OCI-LY1 (cell line): ENCODE measurements around the gene SNTB2.
A peak's percentile ranks its signal among the peaks of the same experiment; 100 is the strongest.

ENCODE experiments used
- H2AFZ ChIP-seq: fragments of 200-600 bp; sonication (generic), shearing (Covaris generic); 2 replicates; pipeline ENCODE4 v1.6.0; 2014; ENCODE audit warnings: antibody characterized with exemption, mild to moderate bottlenecking, low read length
- H3F3A ChIP-seq: fragments of 200-600 bp; sonication (generic), shearing (Covaris generic); 2 replicates; pipeline ENCODE4 v1.6.0; 2014; ENCODE audit warnings: mild to moderate bottlenecking, antibody characterized with exemption, low read length, moderate library complexity; ENCODE audit not compliant: insufficient read depth
- H3K27ac ChIP-seq: fragments of 200-600 bp; sonication (generic); 2 replicates; pipeline ENCODE4 v1.5.1; 2014; ENCODE audit warnings: low read length, mixed run types, mild to moderate bottlenecking, low read depth; ENCODE audit not compliant: poor library complexity, severe bottlenecking
- H3K27me3 ChIP-seq: fragments of 200-600 bp; sonication (generic); 2 replicates; pipeline ENCODE4 v1.6.0; 2014; ENCODE audit warnings: antibody characterized with exemption, mild to moderate bottlenecking, low read length, moderate library complexity; ENCODE audit not compliant: insufficient read depth
- H3K36me3 ChIP-seq: fragments of 200-600 bp; sonication (generic); 2 replicates; pipeline ENCODE4 v1.6.1; 2014; ENCODE audit warnings: mild to moderate bottlenecking, antibody characterized with exemption, low read length, moderate library complexity, mixed read lengths; ENCODE audit not compliant: insufficient read depth
- H3K4me1 ChIP-seq: fragments of 200-600 bp; sonication (generic); 2 replicates; pipeline ENCODE4 v1.5.1; 2014; ENCODE audit warnings: mild to moderate bottlenecking, low read length, moderate library complexity; ENCODE audit not compliant: insufficient read depth, severe bottlenecking
- H3K4me2 ChIP-seq: fragments of 200-600 bp; sonication (generic), shearing (Covaris generic); 2 replicates; pipeline ENCODE4 v1.6.1; 2014; ENCODE audit warnings: low read length
- H3K4me3 ChIP-seq: fragments of 200-600 bp; sonication (generic); 2 replicates; pipeline ENCODE4 v1.5.1; 2014; ENCODE audit warnings: low read length, low read depth, mild to moderate bottlenecking, mixed read lengths; ENCODE audit not compliant: poor library complexity, severe bottlenecking
- H3K79me2 ChIP-seq: fragments of 200-600 bp; shearing (Covaris generic); 2 replicates; pipeline ENCODE4 v1.6.1; 2016; ENCODE audit warnings: mixed run types, low read length, mixed read lengths; ENCODE audit not compliant: insufficient read depth
- H3K9ac ChIP-seq: fragments of 200-600 bp; sonication (generic), shearing (Covaris generic); 2 replicates; pipeline ENCODE4 v1.6.1; 2014; ENCODE audit warnings: mild to moderate bottlenecking, low read length, mixed read lengths
- H3K9me2 ChIP-seq: fragments of 200-600 bp; sonication (generic), shearing (Covaris generic); 2 replicates; pipeline ENCODE4 v1.6.1; 2014; ENCODE audit warnings: low read depth, mild to moderate bottlenecking, low read length, mixed read lengths
- H3K9me3 ChIP-seq: fragments of 200-600 bp; shearing (Covaris generic); 2 replicates; pipeline ENCODE4 v1.6.1; 2014; ENCODE audit warnings: low read length, mixed read lengths
- H4K20me1 ChIP-seq: fragments of 200-600 bp; sonication (generic), shearing (Covaris generic); 2 replicates; pipeline ENCODE4 v1.6.0; 2016; ENCODE audit warnings: mild to moderate bottlenecking, low read length; ENCODE audit not compliant: insufficient read depth
- EZH2 ChIP-seq: fragments of 200-600 bp; sonication (generic), shearing (Covaris generic); IDR thresholded peaks from 2 replicates; pipeline ENCODE4 v1.8.0; 2017; ENCODE audit warnings: borderline replicate concordance, mixed run types, mild to moderate bottlenecking, antibody characterized with exemption, low read length, moderate library complexity, mixed read lengths
- TF ChIP-seq, protein P1 (sequence below): fragments of 200-600 bp; sonication (generic), shearing (Covaris generic); IDR thresholded peaks from 2 replicates; pipeline ENCODE4 v1.5.1; 2017; ENCODE audit warnings: mild to moderate bottlenecking, antibody characterized with exemption, low read length, moderate library complexity, mixed read lengths

SNTB2 gene

DNA sequence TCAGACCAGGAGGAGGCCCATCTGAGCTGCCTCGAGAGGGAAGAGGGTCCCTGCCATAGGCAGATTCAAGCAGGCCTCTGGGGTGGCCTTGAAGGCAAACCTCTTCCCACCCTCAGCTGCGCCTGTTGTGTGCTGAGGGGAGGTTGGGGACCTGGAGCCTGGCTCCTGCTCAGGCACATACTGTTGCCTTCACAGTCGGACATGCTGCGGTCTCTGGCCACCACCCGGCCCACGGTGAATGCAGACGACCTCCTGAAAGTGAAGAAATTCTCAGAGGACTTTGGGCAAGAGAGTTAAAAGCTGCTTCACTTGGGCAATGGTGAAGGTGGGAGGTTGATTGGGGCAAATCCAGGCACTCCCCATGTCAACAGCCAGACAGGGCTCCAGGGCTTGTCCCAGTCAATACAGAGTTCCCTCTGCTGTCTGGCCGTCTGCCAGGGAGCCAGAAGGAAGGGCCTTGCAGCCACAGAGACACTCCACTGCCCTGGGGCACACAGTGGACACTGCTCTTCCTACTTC lies 137.1 kb downstream of the SNTB2 start:
- no peaks in the 10 kb centered on the region for H4K20me1 ChIP-seq
- H3K4me2 ChIP-seq, result no peak overlapping the region
- H3F3A ChIP-seq, result no peaks in the 10 kb centered on the region
- no peak overlapping the region for H3K4me3 ChIP-seq
- H3K27me3 ChIP-seq, result no peaks in the 10 kb centered on the region
- no peaks in the 10 kb centered on the region for H3K9me3 ChIP-seq
- no peak overlapping the region for H2AFZ ChIP-seq
- TF ChIP-seq, protein P1, sequence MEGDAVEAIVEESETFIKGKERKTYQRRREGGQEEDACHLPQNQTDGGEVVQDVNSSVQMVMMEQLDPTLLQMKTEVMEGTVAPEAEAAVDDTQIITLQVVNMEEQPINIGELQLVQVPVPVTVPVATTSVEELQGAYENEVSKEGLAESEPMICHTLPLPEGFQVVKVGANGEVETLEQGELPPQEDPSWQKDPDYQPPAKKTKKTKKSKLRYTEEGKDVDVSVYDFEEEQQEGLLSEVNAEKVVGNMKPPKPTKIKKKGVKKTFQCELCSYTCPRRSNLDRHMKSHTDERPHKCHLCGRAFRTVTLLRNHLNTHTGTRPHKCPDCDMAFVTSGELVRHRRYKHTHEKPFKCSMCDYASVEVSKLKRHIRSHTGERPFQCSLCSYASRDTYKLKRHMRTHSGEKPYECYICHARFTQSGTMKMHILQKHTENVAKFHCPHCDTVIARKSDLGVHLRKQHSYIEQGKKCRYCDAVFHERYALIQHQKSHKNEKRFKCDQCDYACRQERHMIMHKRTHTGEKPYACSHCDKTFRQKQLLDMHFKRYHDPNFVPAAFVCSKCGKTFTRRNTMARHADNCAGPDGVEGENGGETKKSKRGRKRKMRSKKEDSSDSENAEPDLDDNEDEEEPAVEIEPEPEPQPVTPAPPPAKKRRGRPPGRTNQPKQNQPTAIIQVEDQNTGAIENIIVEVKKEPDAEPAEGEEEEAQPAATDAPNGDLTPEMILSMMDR, result no peak
- no peak for TF ChIP-seq EZH2
- H3K36me3 ChIP-seq, result peaks cover 95% of the 10 kb centered on the region
- H3K9me2 ChIP-seq, result no peaks in the 10 kb centered on the region
- H3K79me2 ChIP-seq, result peaks cover 38% of the 10 kb centered on the region
- H3K9ac ChIP-seq, result no peak overlapping the region
- peaks cover 34% of the 10 kb centered on the region for H3K4me1 ChIP-seq
- no peak overlapping the region for H3K27ac ChIP-seq

- H3K9ac ChIP-seq, result no peak overlapping the region
- no peaks in the 10 kb centered on the region for H3F3A ChIP-seq
- H3K4me2 ChIP-seq, result no peak overlapping the region
- TF ChIP-seq, protein P1, result no peak
- no peak for TF ChIP-seq EZH2
- peaks cover 39% of the 10 kb centered on the region for H3K4me1 ChIP-seq
- H3K27me3 ChIP-seq, result no peaks in the 10 kb centered on the region
- no peaks in the 10 kb centered on the region for H3K9me2 ChIP-seq
- no peaks in the 10 kb centered on the region for H4K20me1 ChIP-seq
- no peaks in the 10 kb centered on the region for H3K9me3 ChIP-seq
- peaks cover 88% of the 10 kb centered on the region for H3K36me3 ChIP-seq
- H3K4me3 ChIP-seq, result no peak overlapping the region
- H3K79me2 ChIP-seq, result peaks cover 44% of the 10 kb centered on the region
- no peak overlapping the region for H3K27ac ChIP-seq
- no peak overlapping the region for H2AFZ ChIP-seq
These were observed 137.8 kb downstream of the SNTB2 start for GRCh38 chr16:69324585-69325253.

DNA sequence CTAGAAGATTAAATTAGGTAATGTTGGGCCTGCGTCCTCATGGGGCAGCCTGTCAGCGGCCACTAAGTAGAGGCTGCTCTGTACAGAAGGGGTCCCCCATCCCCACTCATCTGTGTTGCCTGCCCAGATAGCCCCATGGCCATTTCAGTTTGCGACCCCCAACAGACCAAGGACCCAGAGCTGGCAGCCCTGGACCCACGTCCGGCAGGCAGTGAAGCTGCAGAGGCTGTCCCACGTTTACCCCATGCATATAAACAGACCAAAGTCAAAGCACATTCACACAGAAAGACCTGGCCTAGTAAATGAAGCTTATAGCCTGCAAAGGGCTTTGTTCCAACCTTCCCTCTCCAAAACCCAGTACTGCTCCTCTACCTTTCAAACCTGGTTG lies 138.8 kb downstream of the SNTB2 start:
- TF ChIP-seq, protein P1, result no peak
- no peak for TF ChIP-seq EZH2
- Histone ChIP-seq H3K4me1 (peaks cover 39% of the 10 kb centered on the region), H2AFZ (no peak overlapping the region), H3K4me3 (peak overlapping the region; percentile 84), H3K27ac (no peak overlapping the region), H3F3A (no peaks in the 10 kb centered on the region), H3K9ac (no peak overlapping the region; the same call in 1 of the 2 replicates), H3K36me3 (peaks cover 78% of the 10 kb centered on the region), H3K9me2 (no peaks in the 10 kb centered on the region), H3K4me2 (peak overlapping the region; percentile 82; the same call in 1 of the 2 replicates), H4K20me1 (no peaks in the 10 kb centered on the region), H3K9me3 (no peaks in the 10 kb centered on the region), H3K79me2 (peaks cover 45% of the 10 kb centered on the region), H3K27me3 (no peaks in the 10 kb centered on the region)
